ENCODE data around the gene CAMKV.
A peak's percentile ranks its signal among the peaks of the same experiment; 100 is the strongest.
"Not testable (repeated sequence)": the region's sequence is repeated elsewhere in the genome, so short reads cannot be mapped to it uniquely, and the experiment has no call there.

CAMKV gene

GRCh38 chr3:49869525-49870126 lies at the start of gene CAMKV:
Gene CAMKV, minus strand, starts transcription at chr3:49869906. Its CDS starts 7,518 bp downstream, at chr3:49862388.
- DNase-seq (ENCODE audit: low read depth in 2 of 2), result peak; percentile 12 to 14

DNA sequence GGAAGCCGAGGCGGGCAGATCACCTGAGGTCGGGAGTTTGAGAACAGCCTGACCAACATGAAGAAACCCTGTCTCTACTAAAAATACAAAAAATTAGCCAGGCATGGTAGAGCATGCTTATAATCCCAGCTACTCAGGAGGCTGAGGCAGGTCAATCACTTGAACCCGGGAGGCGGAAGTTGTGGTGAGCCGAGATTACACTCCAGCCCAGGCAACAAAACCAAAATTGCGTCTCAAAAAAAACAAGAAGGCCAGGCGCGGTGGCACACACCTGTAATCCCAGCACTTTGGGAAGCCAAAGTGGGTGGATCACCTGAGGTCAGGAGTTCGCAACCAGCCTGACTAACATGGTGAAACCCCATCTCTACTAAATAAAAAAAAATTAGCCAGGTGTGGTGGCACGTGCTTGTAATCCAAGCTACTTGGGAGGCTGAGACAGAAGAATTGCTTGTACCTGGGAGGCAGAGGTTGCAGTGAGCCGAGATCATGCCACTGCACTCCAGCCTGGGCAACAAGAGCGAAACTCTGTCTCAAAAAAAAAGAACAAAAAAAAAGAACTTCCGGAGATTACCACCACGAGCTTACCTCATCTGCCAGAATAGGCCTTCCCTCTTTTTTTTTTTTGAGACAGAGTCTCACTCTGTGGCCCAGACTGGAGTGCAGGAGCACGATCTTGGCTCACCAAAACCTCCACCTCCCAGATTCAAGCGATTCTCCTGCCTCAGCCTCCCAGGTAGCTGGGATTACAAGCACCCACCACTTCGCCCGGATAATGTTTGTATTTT lies 48.3 kb upstream of the CAMKV start:
- DNase-seq (ENCODE audit: low read depth in 2 of 2), result not testable (repeated sequence)

GRCh38 chr3:49916686-49917085 lies 47.0 kb upstream of the CAMKV start:
- DNase-seq (ENCODE audit: low read depth in 2 of 2), result no peak

DNA sequence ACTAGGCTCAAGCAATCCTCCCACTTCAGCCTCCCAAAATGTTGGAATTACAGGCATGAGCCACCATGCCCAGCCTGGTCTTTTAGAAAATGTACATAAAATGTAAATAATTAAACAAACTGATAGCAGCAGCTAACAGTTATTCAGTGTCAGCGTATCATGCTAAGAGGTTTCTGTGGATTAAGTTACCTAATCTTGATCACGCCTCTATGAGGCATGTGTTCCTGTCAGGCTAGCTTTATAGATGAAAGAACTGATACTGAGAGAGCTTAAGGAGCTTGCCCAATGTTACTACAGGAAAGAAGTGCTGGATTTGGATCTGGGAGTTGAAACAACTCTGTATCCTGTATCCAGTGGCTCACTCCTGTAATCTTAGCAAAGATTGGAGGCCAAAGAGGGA lies 45.2 kb upstream of the CAMKV start:
- DNase-seq (ENCODE audit: low read depth in 2 of 2), result no peak

DNA sequence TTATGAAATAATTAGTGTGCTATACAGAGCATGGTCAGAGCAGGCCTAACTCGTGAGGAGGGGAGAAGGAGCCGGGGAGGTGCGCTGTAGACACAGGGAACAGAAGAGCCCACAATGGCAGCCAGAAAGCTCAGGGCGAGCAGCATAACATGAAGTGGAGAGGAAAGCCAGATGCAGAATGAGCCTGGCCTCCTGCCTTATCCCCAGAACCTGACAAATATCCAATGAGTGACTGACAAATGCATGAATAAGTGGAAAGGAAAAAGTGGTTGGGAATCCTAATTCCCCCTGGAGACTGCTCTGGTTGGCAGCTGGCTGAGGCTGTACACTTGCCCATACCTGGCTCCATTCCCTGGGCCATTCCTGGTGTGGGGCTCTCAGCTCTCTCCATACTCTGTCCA lies 43.2 kb upstream of the CAMKV start:
- DNase-seq (ENCODE audit: low read depth in 2 of 2), result no peak

DNA sequence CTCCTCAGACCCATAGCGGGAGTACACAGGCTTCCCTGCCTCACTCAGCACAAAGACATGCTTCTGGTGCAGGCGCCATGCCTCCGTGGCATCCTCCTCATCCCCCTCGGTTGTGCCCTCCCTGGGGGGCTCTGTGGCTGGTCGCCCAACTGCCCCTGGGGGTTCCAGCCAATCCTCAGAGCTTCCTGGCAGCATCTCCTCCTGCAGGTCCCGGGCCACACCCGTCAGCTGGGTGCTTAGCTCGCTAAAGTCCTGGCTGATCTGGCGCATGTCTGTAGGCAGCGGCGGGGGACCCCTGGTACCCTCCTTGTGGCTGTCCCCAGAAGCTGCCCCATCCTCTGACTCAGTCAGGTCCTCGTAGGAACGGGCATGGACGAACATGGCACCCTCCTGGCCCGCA lies 41.9 kb upstream of the CAMKV start:
- DNase-seq (ENCODE audit: low read depth in 2 of 2), result no peak

DNA sequence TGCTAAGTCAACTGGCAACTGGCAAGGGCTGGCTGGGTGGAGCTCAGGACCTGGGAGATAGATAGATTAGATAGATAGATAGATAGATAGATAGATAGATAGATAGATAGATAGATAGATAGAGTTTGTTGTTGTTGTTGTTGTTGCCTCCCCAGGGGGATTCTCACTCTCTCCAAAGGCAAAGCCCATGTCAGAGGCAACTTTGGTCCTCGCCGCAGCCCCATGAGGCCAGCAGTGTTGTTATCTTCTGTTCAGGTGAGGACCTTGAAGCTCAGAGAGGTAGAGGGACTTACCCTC lies 41.4 kb upstream of the CAMKV start:
- DNase-seq (ENCODE audit: low read depth in 2 of 2), result no peak

GRCh38 chr3:49910409-49911123 lies 40.9 kb upstream of the CAMKV start:
- no peak for DNase-seq (ENCODE audit: low read depth in 2 of 2)

DNA sequence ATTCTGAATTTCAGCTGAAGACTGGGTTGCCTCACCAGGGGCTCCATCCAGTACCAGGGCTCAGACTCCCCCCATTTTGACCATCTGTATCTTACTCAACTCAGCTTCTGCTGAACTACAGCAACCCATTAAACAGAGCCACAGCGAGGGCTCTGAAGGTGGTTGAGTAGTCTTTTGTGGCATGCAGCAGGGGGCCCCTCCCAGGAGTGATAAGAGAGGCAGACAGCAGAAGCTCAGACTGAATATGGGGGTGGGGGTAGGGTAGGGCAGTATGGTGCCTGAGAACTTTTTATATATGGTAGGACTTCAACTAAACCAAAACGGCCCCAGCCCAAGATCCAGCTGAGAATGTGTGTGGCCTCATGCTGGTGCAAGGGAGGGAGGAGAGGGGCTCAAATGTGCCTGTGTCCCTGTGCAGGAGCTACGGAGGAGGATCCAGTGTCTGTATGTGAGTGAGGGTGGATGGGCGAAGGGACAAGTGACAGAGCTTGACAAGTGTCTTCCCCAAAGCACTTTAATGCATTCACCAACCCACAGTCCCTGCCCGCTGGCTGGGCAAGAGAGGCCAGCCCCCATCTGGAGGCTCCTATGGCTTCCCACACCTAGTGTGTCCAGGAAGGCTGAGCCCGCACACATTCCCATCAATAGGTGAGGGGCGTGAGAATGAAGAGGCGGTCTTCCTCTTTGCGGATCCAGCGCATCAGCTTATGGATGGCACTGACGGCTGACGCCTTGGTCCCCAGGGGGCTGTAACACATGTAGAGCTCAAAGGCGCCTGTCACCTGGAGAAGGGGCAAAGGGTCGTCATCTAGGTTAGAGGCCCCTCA lies 38.9 kb upstream of the CAMKV start:
- no peak for DNase-seq (ENCODE audit: low read depth in 2 of 2)

DNA sequence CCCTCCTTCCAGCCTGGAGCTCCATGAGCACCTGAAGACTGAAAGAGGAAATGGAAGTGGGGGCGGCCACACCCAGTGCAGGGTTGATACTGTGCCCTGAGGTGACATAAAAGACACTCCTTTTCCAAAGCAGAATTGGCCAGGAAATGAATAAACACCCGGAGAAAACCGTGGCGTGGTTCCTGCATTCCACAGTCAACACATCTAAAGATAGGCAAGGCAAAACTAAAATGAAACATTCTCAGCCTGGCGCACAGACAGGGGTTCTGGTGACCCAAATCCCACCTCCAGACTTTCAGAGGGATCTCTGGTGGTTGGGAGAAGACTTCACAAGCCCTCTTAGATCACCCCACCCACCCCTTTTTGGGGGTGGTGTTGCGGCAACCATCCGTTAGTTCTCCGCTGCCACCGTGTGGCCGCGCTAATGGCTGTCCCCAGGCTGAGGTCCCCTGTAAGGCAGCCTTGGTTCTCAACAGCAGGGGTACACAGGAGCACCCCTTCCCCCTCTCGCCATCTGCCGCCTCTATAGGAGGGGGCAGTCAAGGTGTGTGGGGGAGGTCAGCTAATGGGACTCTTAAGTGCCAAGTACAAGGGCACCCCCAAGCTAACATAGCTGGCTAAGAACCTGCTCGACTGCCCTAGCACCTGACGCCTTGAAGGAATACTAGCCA lies 36.5 kb upstream of the CAMKV start:
- peak in 1 of 2 donors; percentile 36 for DNase-seq (ENCODE audit: low read depth in 2 of 2)

DNA sequence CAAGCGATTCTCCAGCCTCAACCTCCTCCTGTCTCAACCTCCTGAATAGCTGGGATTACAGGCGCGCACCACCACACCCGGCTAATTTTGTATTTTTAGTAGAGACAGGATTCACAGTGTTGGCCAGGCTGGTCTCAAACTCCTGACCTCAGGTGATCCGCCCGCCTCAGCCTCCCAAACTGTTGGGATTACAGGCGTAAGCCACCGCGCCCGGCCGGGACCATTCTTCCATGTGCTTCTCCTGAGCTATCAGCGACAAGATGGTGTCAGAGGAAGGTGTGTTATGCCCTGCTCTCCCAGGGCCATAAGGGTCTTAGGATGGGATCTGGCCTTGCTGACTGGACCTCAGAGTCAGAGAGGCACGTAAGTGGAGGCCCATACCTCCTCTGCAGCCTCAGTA lies 34.7 kb upstream of the CAMKV start:
- DNase-seq (ENCODE audit: low read depth in 2 of 2), result not testable (repeated sequence)

DNA sequence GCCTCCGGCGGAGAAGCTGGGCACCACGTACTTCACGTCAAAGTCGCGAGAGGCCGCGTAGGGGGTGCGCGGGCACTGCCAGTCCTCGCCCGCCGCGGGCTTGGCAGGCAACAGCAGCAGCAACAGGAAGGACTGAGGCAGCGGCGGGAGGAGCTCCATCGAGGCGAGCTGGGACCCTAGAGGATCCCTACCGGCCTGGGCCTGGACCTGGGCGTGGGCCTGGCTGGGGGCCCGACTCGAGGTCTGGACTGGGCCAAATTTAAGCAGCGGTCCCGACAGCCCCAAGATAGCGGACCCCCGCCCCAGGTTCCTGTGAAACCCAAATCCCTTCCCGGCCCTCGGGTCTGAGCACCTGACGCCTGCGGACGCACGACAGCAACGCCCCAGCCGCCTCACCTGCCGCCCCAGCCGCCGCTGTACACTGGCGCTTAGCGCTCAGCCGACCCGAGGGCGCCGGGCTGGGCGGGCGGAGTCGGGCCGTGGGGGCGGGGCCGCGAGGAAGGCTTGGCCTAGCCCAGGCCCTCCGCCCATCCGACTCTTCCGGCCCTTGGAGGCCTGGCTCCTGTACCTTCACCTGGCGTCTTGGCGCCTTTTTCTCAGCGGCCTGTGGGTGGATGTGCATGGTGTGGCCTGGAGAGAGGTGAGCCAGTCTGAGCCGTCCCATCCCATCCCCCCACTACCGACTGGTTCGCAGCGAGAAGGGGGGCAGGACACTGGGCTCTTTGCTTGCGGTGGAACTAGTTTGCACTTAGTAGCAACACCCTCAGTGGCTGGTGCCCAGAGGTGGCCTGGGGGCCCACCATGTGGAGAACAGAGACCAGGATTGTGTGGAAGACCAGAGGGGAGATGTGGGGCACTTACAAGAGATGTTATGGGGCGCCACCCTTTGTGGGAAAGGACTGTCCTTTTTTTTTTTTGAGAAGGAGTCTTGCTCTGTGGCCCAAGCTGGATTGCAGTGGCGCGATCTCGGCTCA lies 34.0 kb upstream of the CAMKV start, which contains the start of gene MST1R:
Gene MST1R, minus strand, starts transcription at position 423 of the 974 bp plus-strand sequence. Its CDS starts 264 bp downstream, at position 159.
- peak; percentile 81 for DNase-seq (ENCODE audit: low read depth in 2 of 2)

DNA sequence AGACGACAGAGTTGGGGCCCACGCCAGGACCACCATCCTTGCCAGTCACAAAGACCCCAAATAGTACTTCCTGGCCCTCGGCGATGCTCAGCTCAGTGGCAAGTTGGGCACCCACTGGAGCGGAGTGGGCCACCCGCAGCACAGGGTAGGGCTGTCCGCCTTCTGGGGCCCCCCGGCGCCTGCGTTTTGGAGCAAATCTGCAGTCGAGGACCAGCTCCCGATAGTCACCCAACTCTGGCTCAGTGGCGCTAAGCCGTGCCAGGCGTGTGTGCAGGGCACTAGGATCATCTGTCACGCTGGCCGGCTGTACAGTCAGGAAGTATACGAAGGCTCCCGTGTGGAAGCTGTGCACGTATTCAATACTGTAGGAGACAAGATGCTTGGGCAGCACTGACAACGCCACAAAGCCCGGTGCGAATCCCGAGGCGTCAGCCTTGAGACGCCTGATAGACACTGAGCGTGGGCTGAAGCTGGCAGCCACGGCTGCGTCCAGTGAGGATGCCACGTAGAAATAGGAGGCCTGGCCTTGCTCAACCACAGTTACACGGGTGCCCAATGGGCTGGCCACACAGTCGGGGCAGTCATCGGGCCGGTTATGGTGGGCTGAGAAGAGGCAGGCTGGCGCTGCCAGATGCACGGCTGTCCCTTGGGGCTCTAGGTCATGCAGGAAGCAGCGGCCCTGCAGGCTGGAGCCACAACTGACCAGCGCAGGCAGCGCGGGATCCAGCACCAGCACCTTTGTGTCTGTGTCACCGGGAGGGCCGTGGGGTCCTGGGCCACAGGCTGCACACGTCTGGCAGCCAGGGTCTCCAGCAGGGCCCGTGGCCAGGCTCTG lies 33.0 kb upstream of the CAMKV start:
- no peak for DNase-seq (ENCODE audit: low read depth in 2 of 2)

- no peak for DNase-seq (ENCODE audit: low read depth in 2 of 2)
Measured at GRCh38 chr3:49901366-49902339, 31.9 kb upstream of the CAMKV start.

- DNase-seq (ENCODE audit: low read depth in 2 of 2), result no peak
Measured at GRCh38 chr3:49900491-49901153, 30.9 kb upstream of the CAMKV start.

- DNase-seq (ENCODE audit: low read depth in 2 of 2), result no peak
Measured at GRCh38 chr3:49899815-49900214, 30.1 kb upstream of the CAMKV start.

DNA sequence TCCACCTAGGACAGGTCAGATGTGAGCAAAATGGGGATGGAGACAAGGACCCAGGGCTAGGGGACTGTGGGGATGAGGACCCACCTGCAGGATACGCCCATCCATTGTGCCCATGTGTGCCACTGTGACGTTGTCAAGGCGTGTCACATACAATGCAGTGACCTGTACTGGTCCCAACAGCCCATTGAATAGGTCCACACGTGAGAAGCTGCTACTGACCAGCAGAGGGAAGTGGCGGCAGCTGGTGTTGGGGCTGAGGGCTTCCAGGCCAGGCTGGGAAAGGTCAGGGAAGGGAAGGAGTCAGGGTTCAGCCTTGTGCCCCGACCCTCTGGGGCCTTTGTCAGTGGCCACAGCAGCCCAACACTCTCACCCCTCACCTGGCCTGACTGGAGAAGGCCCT lies 29.3 kb upstream of the CAMKV start:
- DNase-seq (ENCODE audit: low read depth in 2 of 2), result no peak

DNA sequence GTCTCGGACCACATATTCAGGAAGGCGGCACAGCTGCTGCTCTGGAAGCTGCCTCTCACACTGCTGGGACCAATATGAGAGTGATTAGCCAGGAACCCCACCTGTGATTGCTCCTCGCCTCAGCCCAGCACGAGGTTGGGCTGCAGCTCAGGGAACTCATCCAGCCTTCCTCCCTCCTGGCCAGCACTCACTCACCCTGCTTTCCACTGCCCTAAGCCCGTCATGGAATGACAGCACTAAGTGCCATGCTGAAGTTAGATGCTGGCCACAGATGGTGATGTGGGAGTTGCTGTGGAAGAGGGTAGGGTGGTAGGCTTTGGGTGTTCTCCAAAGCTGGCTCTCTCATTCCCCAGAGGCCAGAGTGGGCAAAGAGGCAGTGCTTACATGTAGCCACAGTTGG lies 26.6 kb upstream of the CAMKV start:
- DNase-seq (ENCODE audit: low read depth in 2 of 2), result no peak
